GM23338 (cell line): ENCODE data around the gene NPHP4. TPM values are rescaled to one million over a fixed set of nuclear protein-coding genes. Genes with fewer than 3 reads are reported as not detected.

ENCODE experiments used
- ATAC-seq: fragments of 200-7000 bp; cut with Tn5 transposase; 3 replicates; pipeline ENCODE4 v1.9.1; 2020
- DNase-seq: peaks from one replicate; pipeline ENCODE4 v3.0.0-alpha.2; 2015; ENCODE audit warnings: low spot score
- H2AFZ ChIP-seq: fragments of 200-600 bp; sonication (generic); 2 replicates; pipeline ENCODE4 v1.8.0; 2016; ENCODE audit warnings: antibody characterized with exemption, mild to moderate bottlenecking, moderate library complexity
- H3F3A ChIP-seq: fragments of 200-600 bp; sonication (generic); replicated peaks from 2 replicates; pipeline ENCODE4 v1.8.0; 2017; ENCODE audit warnings: antibody characterized with exemption, mixed run types, low read depth
- H3K27ac ChIP-seq: fragments of 200-600 bp; sonication (generic); 2 replicates; pipeline ENCODE4 v1.6.1; 2016; ENCODE audit warnings: low read depth
- H3K27me3 ChIP-seq: fragments of 200-600 bp; sonication (generic); 2 replicates; pipeline ENCODE4 v1.8.0; 2016; ENCODE audit warnings: mild to moderate bottlenecking, mixed run types, moderate library complexity; ENCODE audit not compliant: insufficient read depth
- H3K36me3 ChIP-seq: fragments of 200-600 bp; sonication (generic); 2 replicates; pipeline ENCODE4 v1.8.0; 2016; ENCODE audit warnings: mild to moderate bottlenecking; ENCODE audit not compliant: insufficient read depth
- H3K4me1 ChIP-seq: fragments of 200-600 bp; sonication (generic); 2 replicates; pipeline ENCODE4 v1.8.0; 2016; ENCODE audit warnings: mild to moderate bottlenecking, moderate library complexity; ENCODE audit not compliant: insufficient read depth
- H3K4me2 ChIP-seq: fragments of 200-600 bp; sonication (generic); 2 replicates; pipeline ENCODE4 v1.7.1; 2017; ENCODE audit warnings: mixed run types
- H3K4me3 ChIP-seq: fragments of 200-600 bp; sonication (generic); 2 replicates; pipeline ENCODE4 v1.6.1; 2016; ENCODE audit warnings: mixed run types
- H3K79me2 ChIP-seq: fragments of 200-600 bp; sonication (generic); replicated peaks from 2 replicates; pipeline ENCODE4 v1.8.0; 2017; ENCODE audit warnings: mild to moderate bottlenecking; ENCODE audit not compliant: insufficient read depth
- H3K9me2 ChIP-seq: fragments of 200-600 bp; sonication (generic); 2 replicates; pipeline ENCODE4 v1.8.0; 2017; ENCODE audit not compliant: insufficient read depth
- H4K20me1 ChIP-seq: fragments of 200-600 bp; sonication (generic); replicated peaks from 2 replicates; pipeline ENCODE4 v1.8.0; 2017; ENCODE audit warnings: mild to moderate bottlenecking; ENCODE audit not compliant: insufficient read depth
- H3K27ac Mint-ChIP-seq: 2 replicates; pipeline ENCODE4 v1.8.0; 2020; ENCODE audit warnings: inconsistent platforms, mild to moderate bottlenecking, moderate library complexity, mixed read lengths
- H3K27me3 Mint-ChIP-seq: 3 replicates; pipeline ENCODE4 v1.8.0; 2022; ENCODE audit warnings: low read depth, mild to moderate bottlenecking, moderate library complexity, mixed read lengths, inconsistent platforms; ENCODE audit not compliant: insufficient read depth, poor library complexity
- H3K36me3 Mint-ChIP-seq: 3 replicates; pipeline ENCODE4 v1.8.0; 2021; ENCODE audit warnings: low read depth, mild to moderate bottlenecking, inconsistent platforms, moderate library complexity, mixed read lengths
- H3K4me1 Mint-ChIP-seq: 3 replicates; pipeline ENCODE4 v1.8.0; 2020; ENCODE audit warnings: mild to moderate bottlenecking, inconsistent platforms, mixed read lengths
- H3K4me3 Mint-ChIP-seq: 3 replicates; pipeline ENCODE4 v1.8.0; 2021; ENCODE audit warnings: moderate library complexity, mild to moderate bottlenecking, inconsistent platforms, mixed read lengths
- H3K9me3 Mint-ChIP-seq: 3 replicates; pipeline ENCODE4 v1.8.0; 2020; ENCODE audit warnings: moderate library complexity, mild to moderate bottlenecking, inconsistent platforms, mixed read lengths
- CREB1 ChIP-seq: fragments of 250-450 bp; sonication (Bioruptor Pico); IDR thresholded peaks from 2 replicates; pipeline ENCODE4 v1.5.0; 2020; ENCODE audit warnings: low read depth, mild to moderate bottlenecking, moderate library complexity
- EZH2 ChIP-seq: fragments of 200-600 bp; sonication (generic); IDR thresholded peaks from one replicate; pipeline ENCODE4 v1.8.0; 2017; ENCODE audit warnings: antibody characterized with exemption, mild to moderate bottlenecking, low read depth; ENCODE audit not compliant: unreplicated experiment
- EZH2phosphoT487 ChIP-seq: fragments of 200-600 bp; sonication (generic); IDR thresholded peaks from one replicate; pipeline ENCODE4 v1.8.1; 2018; ENCODE audit warnings: antibody characterized with exemption; ENCODE audit not compliant: unreplicated experiment
- JUNB ChIP-seq: IDR thresholded peaks from one replicate; pipeline ENCODE4 v1.6.1; 2016; ENCODE audit warnings: antibody characterized with exemption; ENCODE audit not compliant: unreplicated experiment
- NANOG ChIP-seq: IDR thresholded peaks from 2 replicates; pipeline ENCODE4 v1.6.1; 2016; ENCODE audit warnings: antibody characterized with exemption, borderline replicate concordance
- POLR2AphosphoS5 ChIP-seq: IDR thresholded peaks from 2 replicates; pipeline ENCODE4 v1.6.1; 2016; ENCODE audit warnings: antibody characterized with exemption, low read depth
- STAT1 ChIP-seq: IDR thresholded peaks from one replicate; pipeline ENCODE4 v1.6.1; 2016; ENCODE audit warnings: antibody characterized with exemption; ENCODE audit not compliant: unreplicated experiment
- ZNF114 ChIP-seq: fragments of 250-450 bp; sonication (Bioruptor Pico); IDR thresholded peaks from 2 replicates; pipeline ENCODE4 v1.5.0; 2020; ENCODE audit warnings: mild to moderate bottlenecking, moderate library complexity
- ZNF331 ChIP-seq: fragments of 250-450 bp; sonication (Bioruptor Pico); IDR thresholded peaks from 2 replicates; pipeline ENCODE4 v1.5.0; 2020; ENCODE audit warnings: low read depth, mild to moderate bottlenecking, moderate library complexity
- polyA plus RNA-seq: library from polyadenylated mRNA; unstranded; fragments of >200 nt; fragmentation: Nextera tagmentation; extraction: Ambion mirVana; gene quantifications from 2 replicates; pipeline ENCODE4 v1.2.1, GENCODE V29; 2016
- total RNA-seq: library from RNA; depleted of rRNA; stranded (reverse); fragments of >200 nt; shearing (Covaris generic); gene quantifications from 2 replicates; pipeline ENCODE4 v1.2.3, GENCODE V29; 2014
- TF ChIP-seq, protein P1 (sequence below): fragments of 250-450 bp; sonication (Bioruptor Pico); IDR thresholded peaks from 2 replicates; pipeline ENCODE4 v1.5.0; 2020; ENCODE audit warnings: mild to moderate bottlenecking, moderate library complexity
- TF ChIP-seq, protein P2 (sequence below), 2 experiments: fragments of 200-600 bp in 1 of 2; sonication (generic) in 1 of 2; conservative IDR thresholded peaks; 2 replicates each; pipeline versions ENCODE4 v1.5.1 to v1.6.1; 2016 to 2017; ENCODE audit warnings: antibody characterized with exemption in 2 of 2, low read depth in 2 of 2, mild to moderate bottlenecking in 2 of 2, moderate library complexity in 1 of 2
- TF ChIP-seq, protein P3 (sequence below): IDR thresholded peaks from 2 replicates; pipeline ENCODE4 v1.6.1; 2016; ENCODE audit warnings: antibody characterized with exemption

NPHP4 gene
- total and polyA plus RNA-seq, 2 experiments from 2014 or later = 2.5 to 12.4 TPM

DNA sequence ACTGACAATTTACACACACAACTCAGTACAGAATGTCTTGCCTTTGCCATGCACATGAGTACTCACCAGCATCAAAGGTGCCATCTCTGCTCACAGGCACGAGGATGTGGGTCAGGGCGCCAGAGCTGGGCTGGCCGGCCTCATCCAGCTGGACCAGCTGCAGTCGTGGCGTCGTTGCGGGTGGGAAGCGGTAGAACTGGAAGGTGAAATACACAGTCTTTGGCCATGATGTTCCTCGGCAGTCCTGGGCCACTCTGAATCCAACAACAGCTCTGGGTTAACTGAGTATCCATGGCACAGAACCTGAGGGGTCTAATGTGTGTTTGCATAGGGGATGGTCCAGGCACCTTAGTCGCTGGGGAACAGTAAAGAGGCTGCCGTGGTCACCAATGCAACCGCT, 87.7 kb downstream of the NPHP4 start:
- Mint-ChIP-seq H3K27ac (no peak overlapping the region), H3K36me3 (peaks cover 15% of the 10 kb centered on the region), H3K4me1 (peaks cover 14% of the 10 kb centered on the region), H3K27me3 (peaks cover 10% of the 10 kb centered on the region), H3K9me3 (no peaks in the 10 kb centered on the region), H3K4me3 (no peak overlapping the region)
- Histone ChIP-seq H3K79me2 (no peaks in the 10 kb centered on the region), H3K4me3 (no peak overlapping the region), H3K27me3 (no peaks in the 10 kb centered on the region), H3K9me2 (peaks cover 4% of the 10 kb centered on the region; the same call in 1 of the 2 replicates), H3K4me1 (peaks cover 10% of the 10 kb centered on the region), H4K20me1 (no peaks in the 10 kb centered on the region), H3K4me2 (no peak overlapping the region), H3K36me3 (no peaks in the 10 kb centered on the region), H3F3A (no peaks in the 10 kb centered on the region), H2AFZ (no peak overlapping the region), H3K27ac (no peak overlapping the region)
- no peak for DNase-seq
- no peak for TF ChIP-seq ZNF331 (CRISPR knock-in tag)
- no peak for TF ChIP-seq STAT1
- no peak for TF ChIP-seq POLR2AphosphoS5
- no peak for TF ChIP-seq JUNB
- ATAC-seq = no peak

DNA sequence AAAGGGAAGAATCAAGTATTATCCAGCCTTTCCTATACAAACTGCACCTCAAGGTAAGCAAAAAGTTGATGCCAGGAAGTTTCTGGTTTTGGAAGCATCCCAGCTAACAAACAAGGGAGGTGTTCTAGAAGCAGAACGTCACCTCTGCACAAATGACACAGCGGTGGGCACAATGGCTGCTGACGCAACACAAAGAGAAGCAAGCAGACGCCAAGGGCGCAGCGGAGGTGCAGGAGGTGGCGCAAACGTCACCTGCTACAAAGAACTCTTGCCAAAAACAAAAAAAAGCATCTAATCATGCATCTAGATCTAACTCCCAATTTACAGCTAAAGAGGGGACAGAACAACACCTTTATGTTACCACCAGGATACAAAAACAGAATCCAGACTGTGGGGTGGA, 88.5 kb downstream of the NPHP4 start:
- no peaks in the 10 kb centered on the region for H4K20me1 ChIP-seq
- H3K79me2 ChIP-seq = no peaks in the 10 kb centered on the region
- Mint-ChIP-seq H3K36me3 (peaks cover 16% of the 10 kb centered on the region), H3K27me3 (peaks cover 6% of the 10 kb centered on the region), H3K4me1 (peaks cover 15% of the 10 kb centered on the region), H3K27ac (peak overlapping the region; percentile 59; the same call in 1 of the 2 replicates), H3K9me3 (no peaks in the 10 kb centered on the region), H3K4me3 (no peak overlapping the region)
- H3K4me2 ChIP-seq = no peak overlapping the region
- ATAC-seq (no peak), DNase-seq (no peak)
- no peak overlapping the region for H2AFZ ChIP-seq
- H3K4me1 ChIP-seq = peaks cover 10% of the 10 kb centered on the region
- no peaks in the 10 kb centered on the region for H3K27me3 ChIP-seq
- H3K36me3 ChIP-seq = no peaks in the 10 kb centered on the region
- no peak overlapping the region for H3K27ac ChIP-seq
- no peak overlapping the region for H3K4me3 ChIP-seq
- H3F3A ChIP-seq = no peaks in the 10 kb centered on the region
- peaks cover 4% of the 10 kb centered on the region; the same call in 1 of the 2 replicates for H3K9me2 ChIP-seq
- no peak for TF ChIP-seq NANOG
- no peak for TF ChIP-seq EZH2
- TF ChIP-seq, protein P1, sequence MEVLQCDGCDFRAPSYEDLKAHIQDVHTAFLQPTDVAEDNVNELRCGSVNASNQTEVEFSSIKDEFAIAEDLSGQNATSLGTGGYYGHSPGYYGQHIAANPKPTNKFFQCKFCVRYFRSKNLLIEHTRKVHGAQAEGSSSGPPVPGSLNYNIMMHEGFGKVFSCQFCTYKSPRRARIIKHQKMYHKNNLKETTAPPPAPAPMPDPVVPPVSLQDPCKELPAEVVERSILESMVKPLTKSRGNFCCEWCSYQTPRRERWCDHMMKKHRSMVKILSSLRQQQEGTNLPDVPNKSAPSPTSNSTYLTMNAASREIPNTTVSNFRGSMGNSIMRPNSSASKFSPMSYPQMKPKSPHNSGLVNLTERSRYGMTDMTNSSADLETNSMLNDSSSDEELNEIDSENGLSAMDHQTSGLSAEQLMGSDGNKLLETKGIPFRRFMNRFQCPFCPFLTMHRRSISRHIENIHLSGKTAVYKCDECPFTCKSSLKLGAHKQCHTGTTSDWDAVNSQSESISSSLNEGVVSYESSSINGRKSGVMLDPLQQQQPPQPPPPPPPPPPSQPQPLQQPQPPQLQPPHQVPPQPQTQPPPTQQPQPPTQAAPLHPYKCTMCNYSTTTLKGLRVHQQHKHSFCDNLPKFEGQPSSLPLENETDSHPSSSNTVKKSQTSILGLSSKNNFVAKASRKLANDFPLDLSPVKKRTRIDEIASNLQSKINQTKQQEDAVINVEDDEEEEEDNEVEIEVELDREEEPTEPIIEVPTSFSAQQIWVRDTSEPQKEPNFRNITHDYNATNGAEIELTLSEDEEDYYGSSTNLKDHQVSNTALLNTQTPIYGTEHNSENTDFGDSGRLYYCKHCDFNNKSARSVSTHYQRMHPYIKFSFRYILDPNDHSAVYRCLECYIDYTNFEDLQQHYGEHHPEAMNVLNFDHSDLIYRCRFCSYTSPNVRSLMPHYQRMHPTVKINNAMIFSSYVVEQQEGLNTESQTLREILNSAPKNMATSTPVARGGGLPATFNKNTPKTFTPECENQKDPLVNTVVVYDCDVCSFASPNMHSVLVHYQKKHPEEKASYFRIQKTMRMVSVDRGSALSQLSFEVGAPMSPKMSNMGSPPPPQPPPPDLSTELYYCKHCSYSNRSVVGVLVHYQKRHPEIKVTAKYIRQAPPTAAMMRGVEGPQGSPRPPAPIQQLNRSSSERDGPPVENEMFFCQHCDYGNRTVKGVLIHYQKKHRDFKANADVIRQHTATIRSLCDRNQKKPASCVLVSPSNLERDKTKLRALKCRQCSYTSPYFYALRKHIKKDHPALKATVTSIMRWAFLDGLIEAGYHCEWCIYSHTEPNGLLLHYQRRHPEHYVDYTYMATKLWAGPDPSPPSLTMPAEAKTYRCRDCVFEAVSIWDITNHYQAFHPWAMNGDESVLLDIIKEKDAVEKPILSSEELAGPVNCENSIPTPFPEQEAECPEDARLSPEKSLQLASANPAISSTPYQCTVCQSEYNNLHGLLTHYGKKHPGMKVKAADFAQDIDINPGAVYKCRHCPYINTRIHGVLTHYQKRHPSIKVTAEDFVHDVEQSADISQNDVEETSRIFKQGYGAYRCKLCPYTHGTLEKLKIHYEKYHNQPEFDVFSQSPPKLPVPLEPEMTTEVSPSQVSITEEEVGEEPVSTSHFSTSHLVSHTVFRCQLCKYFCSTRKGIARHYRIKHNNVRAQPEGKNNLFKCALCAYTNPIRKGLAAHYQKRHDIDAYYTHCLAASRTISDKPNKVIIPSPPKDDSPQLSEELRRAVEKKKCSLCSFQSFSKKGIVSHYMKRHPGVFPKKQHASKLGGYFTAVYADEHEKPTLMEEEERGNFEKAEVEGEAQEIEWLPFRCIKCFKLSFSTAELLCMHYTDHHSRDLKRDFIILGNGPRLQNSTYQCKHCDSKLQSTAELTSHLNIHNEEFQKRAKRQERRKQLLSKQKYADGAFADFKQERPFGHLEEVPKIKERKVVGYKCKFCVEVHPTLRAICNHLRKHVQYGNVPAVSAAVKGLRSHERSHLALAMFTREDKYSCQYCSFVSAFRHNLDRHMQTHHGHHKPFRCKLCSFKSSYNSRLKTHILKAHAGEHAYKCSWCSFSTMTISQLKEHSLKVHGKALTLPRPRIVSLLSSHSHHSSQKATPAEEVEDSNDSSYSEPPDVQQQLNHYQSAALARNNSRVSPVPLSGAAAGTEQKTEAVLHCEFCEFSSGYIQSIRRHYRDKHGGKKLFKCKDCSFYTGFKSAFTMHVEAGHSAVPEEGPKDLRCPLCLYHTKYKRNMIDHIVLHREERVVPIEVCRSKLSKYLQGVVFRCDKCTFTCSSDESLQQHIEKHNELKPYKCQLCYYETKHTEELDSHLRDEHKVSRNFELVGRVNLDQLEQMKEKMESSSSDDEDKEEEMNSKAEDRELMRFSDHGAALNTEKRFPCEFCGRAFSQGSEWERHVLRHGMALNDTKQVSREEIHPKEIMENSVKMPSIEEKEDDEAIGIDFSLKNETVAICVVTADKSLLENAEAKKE (CRISPR knock-in tag) = no peak
- TF ChIP-seq ZNF114 (CRISPR knock-in tag) = no peak
- no peak for TF ChIP-seq CREB1
- TF ChIP-seq, protein P2, sequence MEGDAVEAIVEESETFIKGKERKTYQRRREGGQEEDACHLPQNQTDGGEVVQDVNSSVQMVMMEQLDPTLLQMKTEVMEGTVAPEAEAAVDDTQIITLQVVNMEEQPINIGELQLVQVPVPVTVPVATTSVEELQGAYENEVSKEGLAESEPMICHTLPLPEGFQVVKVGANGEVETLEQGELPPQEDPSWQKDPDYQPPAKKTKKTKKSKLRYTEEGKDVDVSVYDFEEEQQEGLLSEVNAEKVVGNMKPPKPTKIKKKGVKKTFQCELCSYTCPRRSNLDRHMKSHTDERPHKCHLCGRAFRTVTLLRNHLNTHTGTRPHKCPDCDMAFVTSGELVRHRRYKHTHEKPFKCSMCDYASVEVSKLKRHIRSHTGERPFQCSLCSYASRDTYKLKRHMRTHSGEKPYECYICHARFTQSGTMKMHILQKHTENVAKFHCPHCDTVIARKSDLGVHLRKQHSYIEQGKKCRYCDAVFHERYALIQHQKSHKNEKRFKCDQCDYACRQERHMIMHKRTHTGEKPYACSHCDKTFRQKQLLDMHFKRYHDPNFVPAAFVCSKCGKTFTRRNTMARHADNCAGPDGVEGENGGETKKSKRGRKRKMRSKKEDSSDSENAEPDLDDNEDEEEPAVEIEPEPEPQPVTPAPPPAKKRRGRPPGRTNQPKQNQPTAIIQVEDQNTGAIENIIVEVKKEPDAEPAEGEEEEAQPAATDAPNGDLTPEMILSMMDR (conservative IDR thresholded peaks at IDR 0.05; ENCODE audit: low read depth in 2 of 2) = no peak
- no peak for TF ChIP-seq STAT1
- TF ChIP-seq ZNF331 (CRISPR knock-in tag) = no peak
- TF ChIP-seq, protein P3, sequence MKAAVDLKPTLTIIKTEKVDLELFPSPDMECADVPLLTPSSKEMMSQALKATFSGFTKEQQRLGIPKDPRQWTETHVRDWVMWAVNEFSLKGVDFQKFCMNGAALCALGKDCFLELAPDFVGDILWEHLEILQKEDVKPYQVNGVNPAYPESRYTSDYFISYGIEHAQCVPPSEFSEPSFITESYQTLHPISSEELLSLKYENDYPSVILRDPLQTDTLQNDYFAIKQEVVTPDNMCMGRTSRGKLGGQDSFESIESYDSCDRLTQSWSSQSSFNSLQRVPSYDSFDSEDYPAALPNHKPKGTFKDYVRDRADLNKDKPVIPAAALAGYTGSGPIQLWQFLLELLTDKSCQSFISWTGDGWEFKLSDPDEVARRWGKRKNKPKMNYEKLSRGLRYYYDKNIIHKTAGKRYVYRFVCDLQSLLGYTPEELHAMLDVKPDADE = no peak
- no peak for TF ChIP-seq POLR2AphosphoS5
- no peak for TF ChIP-seq JUNB
- no peak for TF ChIP-seq EZH2phosphoT487
